SK-N-SH treated with all-trans-retinoic acid at 6 μM for 48 hours (cell line): ENCODE results near the gene GPR137C.
A peak's percentile ranks its signal among the peaks of the same experiment; 100 is the strongest.

Experiments
- ATAC-seq: fragments of 200-7000 bp; cut with Tn5 transposase; 3 replicates; pipeline ENCODE4 v1.9.1; 2020; ENCODE audit warnings: mild to moderate bottlenecking, moderate library complexity
- ARNTL ChIP-seq: fragments of 450-650 bp; formaldehyde crosslinking; IDR thresholded peaks from 2 replicates; pipeline ENCODE4 v1.5.0; 2020; ENCODE audit warnings: low read depth, mild to moderate bottlenecking, moderate library complexity, borderline replicate concordance
- BACH2 ChIP-seq: fragments of 250-450 bp; sonication (Bioruptor Pico); IDR thresholded peaks from 2 replicates; pipeline ENCODE4 v1.9.0; 2021; ENCODE audit warnings: mild to moderate bottlenecking, borderline replicate concordance
- CSDC2 ChIP-seq: fragments of 250-450 bp; sonication (Bioruptor Pico); IDR thresholded peaks from 2 replicates; pipeline ENCODE4 v1.5.0; 2020; ENCODE audit warnings: mild to moderate bottlenecking, moderate library complexity
- ESRRG ChIP-seq: fragments of 250-450 bp; sonication (Bioruptor Pico); IDR thresholded peaks from 2 replicates; pipeline ENCODE4 v1.6.1; 2021; ENCODE audit warnings: mild to moderate bottlenecking
- GLIS3 ChIP-seq: fragments of 250-450 bp; sonication (Bioruptor Pico); IDR thresholded peaks from 2 replicates; pipeline ENCODE4 v1.5.0; 2020; ENCODE audit warnings: mild to moderate bottlenecking, moderate library complexity
- ISL1 ChIP-seq: fragments of 250-450 bp; sonication (Bioruptor Pico); IDR thresholded peaks from 2 replicates; pipeline ENCODE4 v2.1.2; 2022; ENCODE audit warnings: mild to moderate bottlenecking, moderate library complexity
- OSR1 ChIP-seq: fragments of 250-450 bp; sonication (Bioruptor Pico); IDR thresholded peaks from 2 replicates; pipeline ENCODE4 v1.8.0; 2022; ENCODE audit warnings: moderate library complexity, mild to moderate bottlenecking, inconsistent platforms
- PPARA ChIP-seq: fragments of 250-450 bp; sonication (Bioruptor Pico); IDR thresholded peaks from 2 replicates; pipeline ENCODE4 v1.5.0; 2020; ENCODE audit warnings: mild to moderate bottlenecking, borderline replicate concordance
- RARB ChIP-seq: fragments of 250-450 bp; sonication (Bioruptor Pico); IDR thresholded peaks from 2 replicates; pipeline ENCODE4 v1.8.0; 2021; ENCODE audit warnings: mild to moderate bottlenecking, moderate library complexity
- SNAI2 ChIP-seq: fragments of 250-450 bp; sonication (Bioruptor Pico); IDR thresholded peaks from 2 replicates; pipeline ENCODE4 v1.5.0; 2020; ENCODE audit warnings: mild to moderate bottlenecking, moderate library complexity
- TCF4 ChIP-seq: fragments of 250-450 bp; sonication (Bioruptor Pico); IDR thresholded peaks from 2 replicates; pipeline ENCODE4 v1.8.0; 2021; ENCODE audit warnings: mild to moderate bottlenecking, moderate library complexity, borderline replicate concordance
- TOX ChIP-seq: fragments of 250-450 bp; sonication (Bioruptor Pico); IDR thresholded peaks from 2 replicates; pipeline ENCODE4 v1.8.0; 2021; ENCODE audit warnings: mild to moderate bottlenecking, moderate library complexity, borderline replicate concordance
- ZC3H10 ChIP-seq: fragments of 250-450 bp; sonication (Bioruptor Pico); IDR thresholded peaks from 2 replicates; pipeline ENCODE4 v1.5.1; 2021; ENCODE audit warnings: mild to moderate bottlenecking, moderate library complexity
- ZFP3 ChIP-seq: fragments of 250-450 bp; sonication (Bioruptor Pico); IDR thresholded peaks from 2 replicates; pipeline ENCODE4 v1.5.0; 2020; ENCODE audit warnings: mild to moderate bottlenecking, moderate library complexity
- ZFP30 ChIP-seq: fragments of 450-650 bp; formaldehyde crosslinking; IDR thresholded peaks from 2 replicates; pipeline ENCODE4 v1.5.0; 2022; ENCODE audit warnings: mild to moderate bottlenecking, moderate library complexity
- ZNF565 ChIP-seq: fragments of 450-650 bp; formaldehyde crosslinking; conservative IDR thresholded peaks from 2 replicates; pipeline ENCODE4 v1.5.0; 2020; ENCODE audit warnings: low read depth, mild to moderate bottlenecking, moderate library complexity
- ZNF70 ChIP-seq: fragments of 450-650 bp; formaldehyde crosslinking; IDR thresholded peaks from 2 replicates; pipeline ENCODE4 v1.5.0; 2020; ENCODE audit warnings: mild to moderate bottlenecking, moderate library complexity
- TF ChIP-seq, protein P1 (sequence below): fragments of 250-450 bp; sonication (Bioruptor Pico); IDR thresholded peaks from 2 replicates; pipeline ENCODE4 v1.8.0; 2021; ENCODE audit warnings: low read depth, mild to moderate bottlenecking, moderate library complexity, borderline replicate concordance
- TF ChIP-seq, protein P2 (sequence below): fragments of 250-450 bp; sonication (Bioruptor Pico); IDR thresholded peaks from 2 replicates; pipeline ENCODE4 v1.5.0; 2020; ENCODE audit warnings: mild to moderate bottlenecking, moderate library complexity
- TF ChIP-seq, protein P3 (sequence below): fragments of 250-450 bp; sonication (Bioruptor Pico); IDR thresholded peaks from 2 replicates; pipeline ENCODE4 v1.5.1; 2020; ENCODE audit warnings: low read depth, mild to moderate bottlenecking, moderate library complexity
- TF ChIP-seq, protein P4 (sequence below): fragments of 250-450 bp; sonication (Bioruptor Pico); IDR thresholded peaks from 2 replicates; pipeline ENCODE4 v1.8.0; 2020; ENCODE audit warnings: mild to moderate bottlenecking, moderate library complexity, borderline replicate concordance
- TF ChIP-seq, protein P5 (sequence below): fragments of 250-450 bp; sonication (Bioruptor Pico); IDR thresholded peaks from 2 replicates; pipeline ENCODE4 v1.5.1; 2021; ENCODE audit warnings: mild to moderate bottlenecking, moderate library complexity

Gene GPR137C

DNA sequence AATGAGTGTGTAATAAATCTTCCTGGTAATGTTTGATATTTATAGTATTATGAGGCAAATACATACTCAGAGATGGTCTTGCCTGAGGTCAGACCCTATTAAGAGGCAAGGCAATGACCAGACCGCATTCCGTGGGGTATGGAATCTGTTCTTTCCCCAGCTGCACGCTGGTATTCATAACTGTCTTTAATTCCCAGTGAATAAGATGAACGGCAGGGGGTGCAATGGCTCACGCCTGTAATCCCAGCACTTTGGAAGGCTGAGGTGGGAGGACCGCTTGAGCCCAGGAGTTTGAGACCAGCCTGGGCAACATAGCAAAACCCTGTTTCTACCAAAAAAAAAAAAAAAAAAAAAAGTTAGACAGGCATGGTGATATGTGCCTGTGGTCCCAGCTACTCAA lies 98.1 kb downstream of the GPR137C start:
- no peak for TF ChIP-seq ZNF70
- no peak for TF ChIP-seq OSR1 (CRISPR knock-in tag)
- TF ChIP-seq PPARA (CRISPR knock-in tag) = no peak
- TF ChIP-seq, protein P1, sequence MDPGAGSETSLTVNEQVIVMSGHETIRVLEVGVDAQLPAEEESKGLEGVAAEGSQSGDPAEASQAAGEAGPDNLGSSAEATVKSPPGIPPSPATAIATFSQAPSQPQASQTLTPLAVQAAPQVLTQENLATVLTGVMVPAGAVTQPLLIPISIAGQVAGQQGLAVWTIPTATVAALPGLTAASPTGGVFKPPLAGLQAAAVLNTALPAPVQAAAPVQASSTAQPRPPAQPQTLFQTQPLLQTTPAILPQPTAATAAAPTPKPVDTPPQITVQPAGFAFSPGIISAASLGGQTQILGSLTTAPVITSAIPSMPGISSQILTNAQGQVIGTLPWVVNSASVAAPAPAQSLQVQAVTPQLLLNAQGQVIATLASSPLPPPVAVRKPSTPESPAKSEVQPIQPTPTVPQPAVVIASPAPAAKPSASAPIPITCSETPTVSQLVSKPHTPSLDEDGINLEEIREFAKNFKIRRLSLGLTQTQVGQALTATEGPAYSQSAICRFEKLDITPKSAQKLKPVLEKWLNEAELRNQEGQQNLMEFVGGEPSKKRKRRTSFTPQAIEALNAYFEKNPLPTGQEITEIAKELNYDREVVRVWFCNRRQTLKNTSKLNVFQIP = no peak
- TF ChIP-seq ARNTL (CRISPR knock-in tag) = no peak
- TF ChIP-seq TCF4 (CRISPR knock-in tag) = no peak
- no peak for TF ChIP-seq ZNF565
- TF ChIP-seq TOX (CRISPR knock-in tag) = no peak
- TF ChIP-seq BACH2 (CRISPR knock-in tag) = no peak
- no peak for TF ChIP-seq SNAI2
- peak; percentile 63 for ATAC-seq

DNA sequence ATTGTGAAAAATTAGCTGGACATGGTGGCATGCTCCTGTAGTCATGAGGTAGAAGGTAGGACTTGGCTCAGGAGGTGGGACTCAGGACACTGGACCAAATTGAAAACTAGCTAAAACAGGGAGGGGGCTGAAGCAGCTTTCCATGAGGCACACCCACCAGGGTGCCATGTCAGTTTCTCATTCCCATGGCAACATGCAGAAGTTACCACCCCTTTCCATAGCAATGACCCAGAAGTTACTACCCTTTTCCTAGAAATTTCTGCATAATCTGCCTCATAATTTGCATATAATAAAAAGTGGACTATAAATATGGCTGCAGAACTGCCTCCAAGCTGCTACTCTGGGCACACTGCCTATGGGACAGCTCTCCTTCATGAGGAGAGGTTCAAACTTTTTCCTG lies 104.3 kb downstream of the GPR137C start:
- no peak for TF ChIP-seq ZFP3 (CRISPR knock-in tag)
- no peak for TF ChIP-seq ZFP30 (CRISPR knock-in tag)
- no peak for TF ChIP-seq ISL1
- TF ChIP-seq, protein P2, sequence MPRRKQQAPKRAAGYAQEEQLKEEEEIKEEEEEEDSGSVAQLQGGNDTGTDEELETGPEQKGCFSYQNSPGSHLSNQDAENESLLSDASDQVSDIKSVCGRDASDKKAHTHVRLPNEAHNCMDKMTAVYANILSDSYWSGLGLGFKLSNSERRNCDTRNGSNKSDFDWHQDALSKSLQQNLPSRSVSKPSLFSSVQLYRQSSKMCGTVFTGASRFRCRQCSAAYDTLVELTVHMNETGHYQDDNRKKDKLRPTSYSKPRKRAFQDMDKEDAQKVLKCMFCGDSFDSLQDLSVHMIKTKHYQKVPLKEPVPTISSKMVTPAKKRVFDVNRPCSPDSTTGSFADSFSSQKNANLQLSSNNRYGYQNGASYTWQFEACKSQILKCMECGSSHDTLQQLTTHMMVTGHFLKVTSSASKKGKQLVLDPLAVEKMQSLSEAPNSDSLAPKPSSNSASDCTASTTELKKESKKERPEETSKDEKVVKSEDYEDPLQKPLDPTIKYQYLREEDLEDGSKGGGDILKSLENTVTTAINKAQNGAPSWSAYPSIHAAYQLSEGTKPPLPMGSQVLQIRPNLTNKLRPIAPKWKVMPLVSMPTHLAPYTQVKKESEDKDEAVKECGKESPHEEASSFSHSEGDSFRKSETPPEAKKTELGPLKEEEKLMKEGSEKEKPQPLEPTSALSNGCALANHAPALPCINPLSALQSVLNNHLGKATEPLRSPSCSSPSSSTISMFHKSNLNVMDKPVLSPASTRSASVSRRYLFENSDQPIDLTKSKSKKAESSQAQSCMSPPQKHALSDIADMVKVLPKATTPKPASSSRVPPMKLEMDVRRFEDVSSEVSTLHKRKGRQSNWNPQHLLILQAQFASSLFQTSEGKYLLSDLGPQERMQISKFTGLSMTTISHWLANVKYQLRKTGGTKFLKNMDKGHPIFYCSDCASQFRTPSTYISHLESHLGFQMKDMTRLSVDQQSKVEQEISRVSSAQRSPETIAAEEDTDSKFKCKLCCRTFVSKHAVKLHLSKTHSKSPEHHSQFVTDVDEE (CRISPR knock-in tag) = no peak
- TF ChIP-seq ZC3H10 = no peak
- no peak for ATAC-seq

DNA sequence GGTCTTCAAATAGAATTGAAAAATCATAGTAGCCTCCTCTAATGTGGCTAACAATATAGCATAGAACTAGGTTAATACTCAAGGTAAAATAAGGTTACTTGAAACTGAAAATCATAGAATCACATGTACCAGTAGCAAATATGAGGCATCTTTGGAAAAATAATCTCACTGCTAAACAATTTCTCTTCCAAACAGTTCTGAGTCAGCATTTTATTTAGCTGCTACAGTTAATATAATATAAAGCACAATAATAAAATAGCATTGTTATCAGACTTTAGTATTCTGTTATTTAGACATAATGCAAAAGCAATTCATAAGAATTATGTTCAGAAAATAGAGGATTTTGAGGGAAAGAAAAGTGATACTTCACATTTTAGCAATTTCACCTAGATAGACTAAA lies 107.7 kb downstream of the GPR137C start:
- TF ChIP-seq, protein P1 = no peak
- no peak for TF ChIP-seq ARNTL (CRISPR knock-in tag)
- ATAC-seq = no peak

DNA sequence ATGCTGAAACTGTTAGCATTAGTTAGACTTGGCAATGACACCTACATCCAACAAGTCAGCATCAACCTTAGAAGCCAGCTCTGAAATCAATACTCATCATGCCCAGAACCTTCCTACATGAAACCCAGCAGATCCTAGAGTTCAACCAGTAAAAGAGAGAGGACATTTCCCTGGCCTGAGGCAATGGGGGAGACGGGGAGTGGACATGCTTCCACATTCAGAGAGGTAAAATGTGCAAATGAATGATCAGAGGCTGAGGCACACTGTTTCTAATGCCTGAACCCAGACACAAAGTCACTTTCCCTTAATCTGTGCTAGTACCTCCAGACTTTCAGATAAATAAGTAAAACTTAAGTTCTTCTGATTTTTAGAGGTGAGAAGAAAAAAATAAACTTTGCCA lies 108.2 kb downstream of the GPR137C start:
- TF ChIP-seq, protein P3, sequence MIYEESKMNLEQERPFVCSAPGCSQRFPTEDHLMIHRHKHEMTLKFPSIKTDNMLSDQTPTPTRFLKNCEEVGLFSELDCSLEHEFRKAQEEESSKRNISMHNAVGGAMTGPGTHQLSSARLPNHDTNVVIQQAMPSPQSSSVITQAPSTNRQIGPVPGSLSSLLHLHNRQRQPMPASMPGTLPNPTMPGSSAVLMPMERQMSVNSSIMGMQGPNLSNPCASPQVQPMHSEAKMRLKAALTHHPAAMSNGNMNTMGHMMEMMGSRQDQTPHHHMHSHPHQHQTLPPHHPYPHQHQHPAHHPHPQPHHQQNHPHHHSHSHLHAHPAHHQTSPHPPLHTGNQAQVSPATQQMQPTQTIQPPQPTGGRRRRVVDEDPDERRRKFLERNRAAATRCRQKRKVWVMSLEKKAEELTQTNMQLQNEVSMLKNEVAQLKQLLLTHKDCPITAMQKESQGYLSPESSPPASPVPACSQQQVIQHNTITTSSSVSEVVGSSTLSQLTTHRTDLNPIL = no peak
- TF ChIP-seq GLIS3 (no peak), TOX (CRISPR knock-in tag) (no peak), ISL1 (no peak), ESRRG (no peak), ZFP3 (CRISPR knock-in tag) (no peak), ZNF565 (no peak), ZC3H10 (no peak), CSDC2 (no peak)
- TF ChIP-seq, protein P1 = no peak
- TF ChIP-seq, all 23 proteins: peak for 0
- no peak for ATAC-seq

DNA sequence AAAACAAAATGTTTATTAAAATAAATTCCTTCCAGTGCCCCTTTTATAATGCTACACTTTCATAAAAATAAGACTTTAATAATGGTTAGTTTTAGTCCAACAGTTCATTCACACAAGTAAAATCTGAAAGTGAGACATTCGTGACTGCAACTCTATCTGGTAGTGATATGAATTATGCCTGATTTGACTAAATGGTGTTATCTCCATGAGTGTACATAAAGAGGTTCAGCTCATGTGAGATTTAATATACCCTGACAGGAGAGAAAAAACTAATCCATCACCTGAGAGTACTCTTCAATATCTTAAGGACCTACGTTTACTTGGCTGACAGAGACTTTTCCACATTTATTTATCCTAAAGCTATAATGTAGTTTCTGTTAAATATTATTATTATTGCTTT lies 108.7 kb downstream of the GPR137C start:
- ATAC-seq = no peak
- TF ChIP-seq BACH2 (CRISPR knock-in tag) = no peak
- TF ChIP-seq ZNF565 = no peak
- TF ChIP-seq ZNF70 = no peak
- TF ChIP-seq RARB = no peak
- no peak for TF ChIP-seq ESRRG
- TF ChIP-seq OSR1 (CRISPR knock-in tag) = no peak
- TF ChIP-seq, protein P4, sequence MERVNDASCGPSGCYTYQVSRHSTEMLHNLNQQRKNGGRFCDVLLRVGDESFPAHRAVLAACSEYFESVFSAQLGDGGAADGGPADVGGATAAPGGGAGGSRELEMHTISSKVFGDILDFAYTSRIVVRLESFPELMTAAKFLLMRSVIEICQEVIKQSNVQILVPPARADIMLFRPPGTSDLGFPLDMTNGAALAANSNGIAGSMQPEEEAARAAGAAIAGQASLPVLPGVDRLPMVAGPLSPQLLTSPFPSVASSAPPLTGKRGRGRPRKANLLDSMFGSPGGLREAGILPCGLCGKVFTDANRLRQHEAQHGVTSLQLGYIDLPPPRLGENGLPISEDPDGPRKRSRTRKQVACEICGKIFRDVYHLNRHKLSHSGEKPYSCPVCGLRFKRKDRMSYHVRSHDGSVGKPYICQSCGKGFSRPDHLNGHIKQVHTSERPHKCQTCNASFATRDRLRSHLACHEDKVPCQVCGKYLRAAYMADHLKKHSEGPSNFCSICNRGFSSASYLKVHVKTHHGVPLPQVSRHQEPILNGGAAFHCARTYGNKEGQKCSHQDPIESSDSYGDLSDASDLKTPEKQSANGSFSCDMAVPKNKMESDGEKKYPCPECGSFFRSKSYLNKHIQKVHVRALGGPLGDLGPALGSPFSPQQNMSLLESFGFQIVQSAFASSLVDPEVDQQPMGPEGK (CRISPR knock-in tag) = no peak
- TF ChIP-seq CSDC2 = no peak
- TF ChIP-seq, protein P5, sequence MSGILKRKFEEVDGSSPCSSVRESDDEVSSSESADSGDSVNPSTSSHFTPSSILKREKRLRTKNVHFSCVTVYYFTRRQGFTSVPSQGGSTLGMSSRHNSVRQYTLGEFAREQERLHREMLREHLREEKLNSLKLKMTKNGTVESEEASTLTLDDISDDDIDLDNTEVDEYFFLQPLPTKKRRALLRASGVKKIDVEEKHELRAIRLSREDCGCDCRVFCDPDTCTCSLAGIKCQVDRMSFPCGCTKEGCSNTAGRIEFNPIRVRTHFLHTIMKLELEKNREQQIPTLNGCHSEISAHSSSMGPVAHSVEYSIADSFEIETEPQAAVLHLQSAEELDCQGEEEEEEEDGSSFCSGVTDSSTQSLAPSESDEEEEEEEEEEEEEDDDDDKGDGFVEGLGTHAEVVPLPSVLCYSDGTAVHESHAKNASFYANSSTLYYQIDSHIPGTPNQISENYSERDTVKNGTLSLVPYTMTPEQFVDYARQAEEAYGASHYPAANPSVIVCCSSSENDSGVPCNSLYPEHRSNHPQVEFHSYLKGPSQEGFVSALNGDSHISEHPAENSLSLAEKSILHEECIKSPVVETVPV (CRISPR knock-in tag) = no peak
- no peak for TF ChIP-seq TCF4 (CRISPR knock-in tag)
- TF ChIP-seq, protein P3 = no peak
